HepG2 (cell line): ENCODE data around the gene RELB. TPM values are rescaled to one million over a fixed set of nuclear protein-coding genes. Genes with fewer than 3 reads are reported as not detected.
A peak's percentile ranks its signal among the peaks of the same experiment; 100 is the strongest.

Experiments
- AGO2 ChIP-seq: fragments of 200-400 bp; formaldehyde crosslinking; optimal IDR thresholded peaks from 2 replicates; pipeline ENCODE3; 2017; ENCODE audit warnings: mild to moderate bottlenecking, low read depth, low read length, moderate library complexity
- ARID5B ChIP-seq: IDR thresholded peaks from 2 replicates; pipeline ENCODE4 v1.4.0; 2020; ENCODE audit warnings: mild to moderate bottlenecking, missing genetic modification reagents
- DPF2 ChIP-seq: sonication (generic); formaldehyde crosslinking; IDR thresholded peaks from 2 replicates; pipeline ENCODE4 v1.4.0; 2020; ENCODE audit warnings: mild to moderate bottlenecking, low read depth, missing genetic modification reagents, borderline replicate concordance
- HDAC1 ChIP-seq: sonication (generic); formaldehyde crosslinking; IDR thresholded peaks from 2 replicates; pipeline ENCODE4 v1.5.1; 2020; ENCODE audit warnings: mild to moderate bottlenecking, missing genetic modification reagents
- HDAC6 ChIP-seq: fragments of 200-600 bp; sonication (generic); IDR thresholded peaks from 2 replicates; pipeline ENCODE4 v1.7.0; 2017; ENCODE audit warnings: mild to moderate bottlenecking, antibody characterized with exemption, low read length, low read depth
- HMGXB4 ChIP-seq, 2 experiments: sonication (generic) in 1 of 2; formaldehyde crosslinking in 1 of 2; IDR thresholded peaks; 2 replicates each; pipeline versions ENCODE4 v1.4.0 to v1.6.1; 2018 to 2020; ENCODE audit warnings: missing genetic modification reagents in 2 of 2, borderline replicate concordance in 1 of 2, low read depth in 1 of 2, mild to moderate bottlenecking in 1 of 2, missing biosample characterization in 1 of 2
- PHB2 ChIP-seq: fragments of 450-650 bp; IDR thresholded peaks from 2 replicates; pipeline ENCODE4 v1.6.1; 2018; ENCODE audit not compliant: partially characterized antibody
- SALL1 ChIP-seq: sonication (generic); formaldehyde crosslinking; IDR thresholded peaks from 2 replicates; pipeline ENCODE4 v1.8.0; 2022; ENCODE audit warnings: mild to moderate bottlenecking, missing genetic modification reagents
- SAP130 ChIP-seq: IDR thresholded peaks from 2 replicates; pipeline ENCODE4 v1.6.1; 2016; ENCODE audit warnings: low read depth
- SRSF9 ChIP-seq: fragments of 200-400 bp; formaldehyde crosslinking; IDR thresholded peaks from 2 replicates; pipeline ENCODE4 v1.6.1; 2018; ENCODE audit warnings: borderline replicate concordance, mild to moderate bottlenecking, low read depth, low read length; ENCODE audit not compliant: insufficient read depth, poor library complexity, severe bottlenecking
- THAP8 ChIP-seq: sonication (generic); formaldehyde crosslinking; IDR thresholded peaks from 2 replicates; pipeline ENCODE4 v1.5.1; 2020; ENCODE audit warnings: missing genetic modification reagents, mild to moderate bottlenecking, borderline replicate concordance
- XRCC5 ChIP-seq: fragments of 200-400 bp; formaldehyde crosslinking; optimal IDR thresholded peaks from 2 replicates; pipeline ENCODE3; 2017; ENCODE audit warnings: mild to moderate bottlenecking, low read length
- ZKSCAN1 ChIP-seq: fragments of 150-350 bp; IDR thresholded peaks from 2 replicates; pipeline ENCODE4 v1.6.1; 2014; ENCODE audit warnings: low read length
- ZNF280D ChIP-seq: sonication (generic); formaldehyde crosslinking; IDR thresholded peaks from 2 replicates; pipeline ENCODE4 v1.5.1; 2020; ENCODE audit warnings: mild to moderate bottlenecking, missing genetic modification reagents
- ZNF691 ChIP-seq: sonication (generic); formaldehyde crosslinking; IDR thresholded peaks from 2 replicates; pipeline ENCODE4 v1.4.0; 2020; ENCODE audit warnings: missing genetic modification reagents, low read depth, mild to moderate bottlenecking, borderline replicate concordance
- polyA plus RNA-seq, 8 experiments: library from polyadenylated mRNA; depleted of rRNA in 3 of 8; stranded (reverse) in 7 of 8; unstranded in 1 of 8; fragments of >200 nt; fragmentation: Illumina TruSeq in 4 of 8; extraction: Trizol in 4 of 8; gene quantifications; 2 replicates each; pipeline versions ENCODE4 v1.2.1 to v1.2.3, GENCODE V29; 2011 to 2016; ENCODE audit warnings: low read depth in 4 of 8, missing spikeins in 1 of 8, mixed read lengths in 1 of 8; ENCODE audit not compliant: insufficient read depth in 1 of 8
- total RNA-seq, 5 experiments: library from RNA; depleted of rRNA; stranded (reverse); fragments of >200 nt; fragmentation: Illumina TruSeq; extraction: Trizol; gene quantifications; 2 replicates each; pipeline ENCODE4 v1.2.3, GENCODE V29; 2016; ENCODE audit warnings: low read depth in 1 of 5

Gene RELB
- total and polyA plus RNA-seq, 2 of the 13 experiments (the other 11 are each of a cell fraction or from before 2014, with no cell fraction given) = 1.9 to 3.5 TPM

- TF ChIP-seq ZNF280D (CRISPR knock-in tag) (no peak), HMGXB4 (CRISPR knock-in tag; IDR thresholded peaks at IDR 0.05; ENCODE audit: borderline replicate concordance in 1 of 2, low read depth in 1 of 2) (0 out of 4 replicates have a peak, but pooled peaks of 1 of the 2 experiments have one; percentile 40), ZNF691 (CRISPR knock-in tag) (0 out of 2 replicates have a peak, but pooled peaks have one; percentile 38), HDAC6 (no peak), PHB2 (no peak), SAP130 (CRISPR knock-in tag) (peak; percentile 64), ARID5B (peak; percentile 35; the same call in 1 of the 2 replicates), XRCC5 (peak; percentile 62), HDAC1 (CRISPR knock-in tag) (no peak), SALL1 (CRISPR knock-in tag) (peak; percentile 52), DPF2 (CRISPR knock-in tag) (no peak), THAP8 (no peak), ZKSCAN1 (peak; percentile 59; the same call in 1 of the 2 replicates), SRSF9 (no peak), AGO2 (peak; percentile 35)
Measured at GRCh38 chr19:45059258-45059965, 58.1 kb downstream of the RELB start (continued).
